Activated B cell treated with CpG ODN at 0.5 μM for 24 hours (primary cell): Measurements from ENCODE around the gene ZNF341. TPM values are rescaled to one million over a fixed set of nuclear protein-coding genes. Genes with fewer than 3 reads are reported as not detected.

ENCODE experiments used
- total RNA-seq: library from RNA; stranded (reverse); gene quantifications from 2 replicates; pipeline ENCODE4 v1.2.3, GENCODE V29; 2022

Gene ZNF341
- total RNA-seq, 1 donor from 2014 or later, result 10.1 TPM

Other genes with a start within 250 kb of the ZNF341 start
- 13.9 and 15.8 TPM in 2 replicates for gene CBFA2T2, start 241.9 kb upstream of the ZNF341 start, total RNA-seq
- 0.20 and 0.27 TPM in 2 replicates for gene C20orf144, start 69.7 kb upstream of the ZNF341 start, total RNA-seq
- 2.8 and 3.9 TPM in 2 replicates for gene ACTL10, start 65.1 kb upstream of the ZNF341 start, total RNA-seq
- 7.5 and 8.4 TPM in 2 replicates for gene NECAB3, start 57.6 kb upstream of the ZNF341 start, total RNA-seq
- gene E2F1, start 45.6 kb upstream of the ZNF341 start, total RNA-seq, result 6.7 and 8.9 TPM in 2 replicates
- 6.8 and 7.7 TPM in 2 replicates for gene PXMP4, start 11.7 kb upstream of the ZNF341 start, total RNA-seq
- 116 and 121 TPM in 2 replicates for gene CHMP4B, start 79.4 kb downstream of the ZNF341 start, total RNA-seq